ENCODE data around the gene SORCS3.

The SORCS3 gene

DNA sequence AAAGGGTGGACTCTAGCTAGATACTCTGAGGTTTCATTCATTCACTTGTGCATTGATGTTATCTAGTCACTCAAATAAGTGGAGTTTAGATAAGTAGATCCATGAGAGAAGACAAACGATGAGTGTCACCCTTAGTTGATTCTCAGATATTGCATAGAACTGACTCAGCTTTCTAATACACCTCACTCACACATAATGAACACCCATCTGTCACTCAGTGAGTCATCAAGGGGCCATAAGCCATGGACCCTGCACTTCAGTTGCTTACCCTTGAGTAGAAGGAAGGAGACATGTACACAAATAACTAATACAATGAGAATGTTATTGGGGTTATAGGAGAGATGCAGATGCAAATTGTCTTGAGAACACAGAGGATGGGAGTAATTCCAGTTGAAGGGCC is 163.8 kb downstream of the SORCS3 start:
- no peaks in the 10 kb centered on the region for H3K36me3 ChIP-seq (replicated peaks)
- H3K4me3 ChIP-seq (ENCODE audit: low read depth, low read length) = no peak overlapping the region
- in situ Hi-C loops (cut with HindIII; ENCODE audit: low pct_ligation_motif_present, low sequenced_read_pairs) = no loop called here
- H3K27me3 ChIP-seq (replicated peaks) = no peaks in the 10 kb centered on the region
- DNase-seq = no peak
- no peak overlapping the region for H3K27ac ChIP-seq
- TF ChIP-seq, protein P1, sequence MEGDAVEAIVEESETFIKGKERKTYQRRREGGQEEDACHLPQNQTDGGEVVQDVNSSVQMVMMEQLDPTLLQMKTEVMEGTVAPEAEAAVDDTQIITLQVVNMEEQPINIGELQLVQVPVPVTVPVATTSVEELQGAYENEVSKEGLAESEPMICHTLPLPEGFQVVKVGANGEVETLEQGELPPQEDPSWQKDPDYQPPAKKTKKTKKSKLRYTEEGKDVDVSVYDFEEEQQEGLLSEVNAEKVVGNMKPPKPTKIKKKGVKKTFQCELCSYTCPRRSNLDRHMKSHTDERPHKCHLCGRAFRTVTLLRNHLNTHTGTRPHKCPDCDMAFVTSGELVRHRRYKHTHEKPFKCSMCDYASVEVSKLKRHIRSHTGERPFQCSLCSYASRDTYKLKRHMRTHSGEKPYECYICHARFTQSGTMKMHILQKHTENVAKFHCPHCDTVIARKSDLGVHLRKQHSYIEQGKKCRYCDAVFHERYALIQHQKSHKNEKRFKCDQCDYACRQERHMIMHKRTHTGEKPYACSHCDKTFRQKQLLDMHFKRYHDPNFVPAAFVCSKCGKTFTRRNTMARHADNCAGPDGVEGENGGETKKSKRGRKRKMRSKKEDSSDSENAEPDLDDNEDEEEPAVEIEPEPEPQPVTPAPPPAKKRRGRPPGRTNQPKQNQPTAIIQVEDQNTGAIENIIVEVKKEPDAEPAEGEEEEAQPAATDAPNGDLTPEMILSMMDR (IDR thresholded peaks at IDR 0.05; ENCODE audit: low read depth, low read length, missing control alignments) = no peak

DNA sequence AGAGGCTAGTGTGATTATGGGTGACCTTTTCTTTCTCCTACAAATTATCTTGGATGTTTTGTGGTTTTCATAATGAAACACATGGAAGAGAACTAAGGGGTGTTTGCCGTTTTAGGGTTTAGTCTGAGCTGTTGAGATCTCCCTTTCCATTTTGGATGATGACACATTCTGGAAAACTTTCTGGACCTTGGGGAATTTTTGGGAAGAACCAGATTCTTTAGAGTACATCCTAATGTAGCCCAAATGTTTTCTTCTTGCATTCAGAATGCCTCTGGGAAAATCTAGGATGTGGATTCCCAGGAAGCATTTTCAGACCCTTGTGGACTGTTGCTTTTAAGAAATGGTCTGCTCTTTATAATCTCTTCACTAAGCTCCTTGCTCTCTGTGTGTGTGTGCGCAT is 165.7 kb downstream of the SORCS3 start:
- no peak overlapping the region for H3K4me3 ChIP-seq (ENCODE audit: low read depth, low read length)
- DNase-seq = no peak

DNA sequence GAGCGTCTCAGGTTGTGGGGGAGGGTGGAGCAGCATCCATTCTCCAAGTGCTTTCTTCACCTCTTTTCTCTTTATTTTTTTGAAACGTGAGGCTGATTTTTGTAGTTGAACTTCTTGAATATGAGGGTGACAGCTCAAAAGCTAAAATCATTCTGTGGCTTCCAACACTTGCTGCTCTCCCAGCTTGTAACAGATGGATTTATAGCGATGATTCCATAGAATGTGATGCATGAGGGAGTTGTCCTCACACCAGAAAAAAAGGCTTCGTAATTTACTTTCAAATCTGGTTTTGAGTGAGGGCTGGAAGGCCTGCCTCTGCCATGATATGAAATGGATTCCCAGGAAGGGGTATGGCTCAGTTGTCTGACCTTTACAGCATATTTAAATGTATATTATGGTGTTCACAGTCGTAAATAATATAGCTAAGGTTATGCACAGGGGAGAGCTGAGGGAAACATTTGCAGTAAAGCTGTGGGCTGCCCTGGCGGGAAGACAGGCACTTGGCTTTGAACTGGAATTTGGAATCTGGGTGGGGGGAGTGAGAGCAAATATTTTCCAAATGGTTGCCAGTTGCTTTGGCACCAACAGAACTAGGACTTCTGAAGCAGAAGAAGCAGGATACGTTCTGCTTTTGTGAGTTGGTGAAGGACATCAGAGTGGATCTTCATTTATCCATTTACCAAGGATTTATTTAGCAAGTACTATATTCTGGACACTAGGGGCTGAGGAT is 166.7 kb downstream of the SORCS3 start:
- in situ Hi-C loops (cut with HindIII; ENCODE audit: low pct_ligation_motif_present, low sequenced_read_pairs) = no loop called here
- Histone ChIP-seq H3K36me3 (replicated peaks) (no peaks in the 10 kb centered on the region), H3K4me3 (ENCODE audit: low read depth, low read length) (no peak overlapping the region), H3K27me3 (replicated peaks) (no peaks in the 10 kb centered on the region), H3K27ac (no peak overlapping the region)
- DNase-seq = no peak
- TF ChIP-seq, protein P1 (IDR thresholded peaks at IDR 0.05; ENCODE audit: low read depth, low read length, missing control alignments) = no peak

More for the DNA sequence above, 165.7 kb downstream of the SORCS3 start:
- Histone ChIP-seq H3K27ac (no peak overlapping the region), H3K27me3 (replicated peaks) (no peaks in the 10 kb centered on the region), H3K36me3 (replicated peaks) (no peaks in the 10 kb centered on the region)
- TF ChIP-seq, protein P1 (IDR thresholded peaks at IDR 0.05; ENCODE audit: low read depth, low read length, missing control alignments) = no peak
- in situ Hi-C loops (cut with HindIII; ENCODE audit: low pct_ligation_motif_present, low sequenced_read_pairs) = no loop called here

DNA sequence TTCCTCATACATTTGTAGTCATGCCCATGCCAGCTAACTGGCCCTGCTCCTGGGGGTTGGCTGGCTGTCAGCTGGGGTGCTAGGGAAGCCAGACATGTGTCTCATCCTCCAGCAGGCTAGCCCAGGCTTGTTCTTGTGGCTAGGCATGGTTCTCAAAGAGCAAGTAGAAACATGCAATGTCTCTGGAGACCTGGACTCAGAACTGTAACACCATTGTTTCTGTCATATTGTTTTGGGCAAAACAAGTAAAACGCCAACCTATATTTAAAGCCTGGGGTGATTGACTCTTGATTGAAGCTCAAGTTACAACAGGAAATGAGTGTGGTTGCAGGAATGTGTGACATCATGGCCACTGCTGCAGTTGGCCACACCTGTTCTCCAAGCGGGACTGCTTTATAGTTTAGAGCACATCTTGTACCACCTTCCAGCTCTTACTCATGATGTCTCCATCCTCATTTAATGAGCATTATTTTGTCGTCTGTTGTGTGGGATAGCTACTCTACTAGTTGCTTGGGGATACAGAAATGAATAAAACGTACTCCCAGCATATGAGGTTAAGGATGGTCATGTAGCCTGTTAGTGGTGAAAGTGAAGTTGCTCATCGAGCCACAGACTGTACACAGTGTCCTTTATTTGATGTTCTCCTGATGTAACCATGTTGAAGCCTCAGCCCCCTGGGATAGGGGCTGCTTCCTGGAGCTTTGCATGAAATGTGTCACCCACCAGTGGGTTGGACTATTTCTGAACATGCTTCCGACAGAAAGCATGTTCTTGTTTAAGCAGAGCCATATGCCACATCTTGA is 168.4 kb downstream of the SORCS3 start:
- Histone ChIP-seq H3K36me3 (replicated peaks) (no peaks in the 10 kb centered on the region), H3K27ac (no peak overlapping the region), H3K4me3 (ENCODE audit: low read depth, low read length) (no peak overlapping the region), H3K27me3 (replicated peaks) (no peaks in the 10 kb centered on the region)
- DNase-seq = no peak
- in situ Hi-C loops (cut with HindIII; ENCODE audit: low pct_ligation_motif_present, low sequenced_read_pairs) = no loop called here
- TF ChIP-seq, protein P1 (IDR thresholded peaks at IDR 0.05; ENCODE audit: low read depth, low read length, missing control alignments) = no peak

DNA sequence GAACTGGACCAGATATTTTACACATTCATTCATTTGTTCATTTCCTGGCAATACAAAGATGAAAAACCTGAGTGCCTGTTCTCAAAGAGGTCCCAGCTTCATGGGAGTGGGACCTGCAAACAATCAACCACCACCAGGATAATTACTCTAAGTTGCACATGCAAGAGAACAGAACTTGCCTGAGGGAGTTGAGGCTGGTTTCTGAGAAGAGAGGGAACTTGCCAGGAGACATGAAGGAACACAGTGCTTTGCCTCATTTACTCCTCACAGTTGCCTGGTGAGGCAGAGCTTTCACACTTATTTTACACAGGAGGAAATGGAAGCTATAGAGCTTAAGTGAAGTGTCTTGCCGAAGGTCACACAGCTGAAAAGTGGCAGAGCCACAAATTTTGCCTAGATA is 170.1 kb downstream of the SORCS3 start:
- DNase-seq = no peak
- H3K36me3 ChIP-seq (replicated peaks) = no peaks in the 10 kb centered on the region
- in situ Hi-C loops (cut with HindIII; ENCODE audit: low pct_ligation_motif_present, low sequenced_read_pairs) = no loop called here
- no peak overlapping the region for H3K4me3 ChIP-seq (ENCODE audit: low read depth, low read length)
- TF ChIP-seq, protein P1 (IDR thresholded peaks at IDR 0.05; ENCODE audit: low read depth, low read length, missing control alignments) = no peak
- H3K27ac ChIP-seq = no peak overlapping the region
- no peaks in the 10 kb centered on the region for H3K27me3 ChIP-seq (replicated peaks)

All from brain microvascular endothelial cell (primary cell).